GM21717 (cell line): ENCODE results near the gene KLK1.
"Not testable (repeated sequence)": the region's sequence is repeated elsewhere in the genome, so short reads cannot be mapped to it uniquely, and the experiment has no call there.

Source experiments
- ATAC-seq: cut with Tn5 transposase; IDR thresholded peaks from one replicate; pipeline ENCODE4 v1.9.1; 2021; ENCODE audit warnings: mild to moderate bottlenecking, moderate library complexity; ENCODE audit not compliant: unreplicated experiment

KLK1 gene

DNA sequence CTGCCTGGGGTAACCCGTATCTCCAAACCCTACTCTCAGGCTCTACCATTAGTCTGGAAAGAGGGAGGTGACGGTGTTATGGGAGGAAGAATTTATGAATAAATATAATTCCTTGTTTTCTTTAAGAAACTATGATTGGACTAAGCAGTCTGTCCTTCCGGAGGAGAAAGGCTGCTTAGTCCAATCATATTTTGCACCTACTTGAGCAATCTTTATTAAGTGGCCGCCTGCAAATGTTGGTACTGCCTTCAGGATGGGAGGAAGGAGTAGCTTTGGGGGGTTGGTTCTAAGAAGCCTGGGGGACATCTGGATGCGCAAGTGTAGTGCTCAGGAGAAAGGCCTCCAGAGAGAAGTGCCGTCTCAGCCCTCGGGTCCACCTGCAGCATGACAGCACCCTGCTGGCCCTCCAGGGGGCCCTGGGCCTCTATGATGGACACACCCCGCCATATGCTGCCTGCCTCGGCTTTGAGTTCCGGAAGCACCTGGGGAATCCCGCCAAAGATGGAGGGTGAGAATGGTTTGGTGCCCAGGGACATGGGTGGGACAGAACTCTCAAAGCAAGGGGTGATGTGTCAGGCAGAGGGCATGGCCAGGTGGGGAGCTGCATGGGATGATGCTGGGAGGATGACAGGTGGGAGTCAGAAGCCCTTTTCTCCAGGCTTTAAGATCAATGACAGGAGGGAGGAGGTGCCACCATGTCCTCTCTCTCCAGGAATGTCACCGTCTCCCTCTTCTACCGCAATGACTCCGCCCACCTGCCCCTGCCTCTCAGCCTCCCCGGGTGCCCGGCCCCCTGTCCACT lies 29.3 kb downstream of the KLK1 start:
- no peak for ATAC-seq

DNA sequence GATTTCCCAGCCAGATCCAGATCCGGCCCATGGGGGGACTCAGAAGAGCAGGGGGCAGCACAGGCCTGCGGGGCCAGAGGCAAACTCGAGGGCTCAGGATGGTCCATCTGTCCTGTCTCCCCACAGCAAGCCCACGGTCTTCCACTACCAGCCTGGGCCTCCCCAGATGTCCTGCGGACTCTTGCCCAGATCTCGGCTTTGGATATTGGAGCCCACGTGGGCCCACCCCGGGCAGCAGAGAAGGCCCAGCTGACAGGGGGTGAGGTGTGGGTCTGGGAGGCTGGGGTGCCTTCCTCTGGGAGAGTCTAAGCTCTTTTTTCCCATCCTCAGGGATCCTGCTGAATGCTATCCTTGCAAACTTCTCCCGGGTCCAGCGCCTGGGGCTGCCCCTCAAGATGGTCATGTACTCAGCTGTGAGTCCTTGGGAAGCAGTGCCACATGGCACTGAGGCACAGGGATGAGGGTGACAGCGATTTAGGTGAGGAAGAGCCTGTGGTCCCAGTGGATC lies 30.0 kb downstream of the KLK1 start:
- no peak for ATAC-seq

DNA sequence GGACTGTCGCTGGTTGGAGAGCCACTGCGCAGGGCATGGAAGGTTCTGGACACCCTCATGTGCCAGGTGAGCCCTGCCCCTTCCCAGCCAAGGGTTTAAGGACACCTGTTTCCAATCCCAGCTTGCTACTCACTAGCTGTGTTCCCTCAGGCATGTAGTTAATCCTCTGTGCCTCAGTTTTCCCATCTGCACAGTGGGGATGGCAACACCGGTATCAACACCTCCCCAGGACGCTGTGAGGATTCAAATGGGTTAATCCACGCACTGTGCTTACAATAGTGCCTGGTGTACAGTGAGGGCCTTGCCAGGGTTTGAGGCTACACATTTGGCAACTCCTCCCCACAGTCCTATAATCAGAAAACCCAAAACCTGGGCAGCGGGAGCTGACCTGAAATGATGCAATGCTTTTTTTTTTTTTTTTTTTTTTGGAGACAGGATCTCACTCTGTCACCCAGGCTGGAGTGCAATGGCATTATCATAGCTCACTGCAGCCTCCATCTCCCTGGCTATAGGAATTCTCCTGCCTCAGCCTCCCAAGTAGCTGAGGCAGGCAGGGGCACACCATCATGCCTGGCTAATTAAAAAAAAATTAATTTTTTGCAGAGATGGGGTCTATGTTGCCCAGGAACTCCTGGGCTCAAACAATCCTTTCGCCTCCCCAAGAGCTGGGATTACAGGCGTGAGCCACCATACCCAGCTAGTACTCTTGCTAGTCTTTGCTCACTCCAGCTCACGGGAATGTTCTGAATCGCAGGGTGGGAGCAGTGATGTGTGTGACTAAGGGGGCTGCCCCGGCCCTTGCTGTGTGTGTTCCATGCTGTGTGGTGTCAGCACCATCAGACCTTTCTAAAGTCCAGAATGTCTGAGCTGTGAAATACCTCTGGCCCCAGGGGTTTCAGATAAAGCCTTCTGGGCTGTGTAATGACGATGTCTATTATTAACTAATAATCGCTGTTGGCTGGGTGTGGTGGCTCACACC lies 31.0 kb downstream of the KLK1 start:
- ATAC-seq: no peak

DNA sequence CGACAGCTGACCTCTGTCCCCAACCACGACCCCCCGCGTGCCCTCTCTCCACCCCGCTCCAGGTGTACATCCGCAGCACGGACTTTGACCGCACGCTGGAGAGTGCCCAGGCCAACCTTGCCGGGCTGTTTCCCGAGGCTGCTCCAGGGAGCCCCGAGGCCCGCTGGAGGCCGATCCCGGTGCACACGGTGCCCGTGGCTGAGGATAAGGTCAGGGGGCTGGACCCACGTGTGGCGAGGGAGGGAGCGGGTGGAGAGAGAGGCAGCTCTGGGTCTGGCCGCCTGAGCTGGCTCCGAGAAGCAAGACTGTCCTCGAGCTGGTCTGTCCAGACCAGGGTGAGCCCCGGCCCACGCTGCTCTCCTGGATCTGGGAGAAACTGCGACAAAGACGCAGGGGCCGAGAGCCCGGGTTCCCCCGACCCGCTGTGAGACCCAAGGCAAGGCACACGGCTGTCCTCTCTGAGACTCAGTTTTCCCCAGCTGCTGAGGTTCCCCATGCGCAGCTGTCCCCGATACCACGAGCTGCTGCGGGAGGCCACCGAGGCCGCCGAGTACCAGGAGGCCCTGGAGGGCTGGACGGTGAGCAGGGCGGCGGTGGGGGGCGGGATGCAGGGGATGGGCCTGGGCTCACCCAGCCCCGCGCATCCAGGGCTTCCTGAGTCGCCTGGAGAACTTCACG lies 31.9 kb downstream of the KLK1 start:
- ATAC-seq: no peak

DNA sequence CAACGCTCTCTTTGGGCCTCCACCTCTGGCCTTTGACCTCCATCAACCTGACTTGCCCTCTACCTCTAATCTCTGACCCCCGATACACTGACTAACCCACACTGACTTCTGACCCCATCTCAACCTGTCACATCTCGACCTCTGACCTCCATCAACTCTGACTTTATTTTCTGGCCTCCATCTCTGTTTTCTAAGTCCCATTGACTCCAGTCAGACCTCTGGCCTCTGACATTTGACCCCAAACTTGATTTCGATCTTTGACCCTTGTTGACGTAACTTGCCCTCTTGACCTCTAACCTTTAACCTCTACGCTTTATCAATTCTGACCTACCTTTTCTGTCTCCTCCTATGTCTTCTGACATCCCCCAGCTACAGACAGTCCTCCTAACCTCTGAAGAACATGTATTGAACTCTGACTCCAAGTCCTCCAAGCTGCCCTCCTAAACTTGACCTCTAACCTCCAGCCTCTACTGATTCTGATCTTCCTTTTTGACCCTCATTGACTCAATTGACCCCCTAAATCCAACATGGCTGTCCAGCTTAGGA lies 32.6 kb downstream of the KLK1 start:
- ATAC-seq: no peak

DNA sequence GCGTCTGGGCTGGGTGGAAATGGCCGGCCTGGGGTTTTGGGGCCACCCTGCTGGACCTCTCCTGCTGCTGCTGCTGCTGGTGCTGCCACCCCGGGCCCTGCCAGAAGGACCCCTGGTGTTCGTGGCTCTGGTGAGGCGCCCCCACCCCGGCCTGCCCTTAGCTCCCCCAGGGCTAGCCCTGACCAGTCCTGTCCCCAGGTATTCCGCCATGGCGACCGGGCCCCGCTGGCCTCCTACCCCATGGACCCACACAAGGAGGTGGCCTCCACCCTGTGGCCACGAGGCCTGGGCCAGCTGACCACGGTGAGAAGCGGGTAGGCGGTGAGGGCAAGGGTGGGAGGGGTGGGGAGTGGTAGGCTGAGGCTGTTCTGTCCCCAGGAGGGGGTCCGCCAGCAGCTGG lies 33.2 kb downstream of the KLK1 start, which contains the start of gene ACP4:
Gene ACP4, plus strand, starts transcription at position 20 of the 400 bp plus-strand sequence. Its CDS starts 0 bp downstream, at position 20.
- no peak for ATAC-seq

DNA sequence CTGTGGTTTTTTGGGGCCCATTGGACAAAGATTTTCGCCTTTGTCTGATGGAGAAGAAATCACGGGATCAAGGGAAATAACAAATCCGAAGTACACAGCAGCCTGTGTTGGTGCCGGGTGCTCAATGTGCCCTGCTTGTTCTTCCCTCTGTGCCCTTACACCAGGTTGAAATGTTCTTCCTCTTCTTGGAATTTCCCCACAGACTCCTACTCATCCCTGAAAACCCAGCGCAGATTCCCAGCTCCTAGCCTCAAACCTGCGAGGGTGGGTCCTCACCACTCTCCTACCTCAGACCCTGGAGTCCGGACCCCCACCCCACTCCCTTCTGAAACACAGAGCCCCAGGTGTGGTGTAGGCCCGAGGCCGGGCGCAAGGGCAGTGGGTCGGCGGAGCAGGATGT lies 38.3 kb downstream of the KLK1 start:
- no peak for ATAC-seq

DNA sequence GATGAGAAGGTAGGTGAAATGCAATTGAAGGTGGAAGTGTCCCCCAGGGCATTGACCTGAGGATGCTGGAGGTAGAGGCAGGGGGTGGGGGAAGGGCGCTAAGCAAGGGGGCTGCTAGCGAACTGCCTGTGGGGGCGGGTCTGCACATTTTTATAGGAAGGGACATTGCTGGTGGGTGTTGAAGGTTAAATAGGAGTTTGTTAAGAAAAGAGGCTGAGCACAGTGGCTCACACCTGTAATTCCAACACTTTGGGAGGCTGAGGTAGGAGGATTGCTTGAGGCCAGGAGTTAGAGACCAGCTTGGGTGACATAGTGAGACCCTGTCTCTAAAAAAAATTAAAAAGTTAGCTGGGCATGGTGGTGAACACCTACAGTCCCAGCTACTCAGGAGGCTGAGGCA lies 38.9 kb downstream of the KLK1 start:
- ATAC-seq: no peak

DNA sequence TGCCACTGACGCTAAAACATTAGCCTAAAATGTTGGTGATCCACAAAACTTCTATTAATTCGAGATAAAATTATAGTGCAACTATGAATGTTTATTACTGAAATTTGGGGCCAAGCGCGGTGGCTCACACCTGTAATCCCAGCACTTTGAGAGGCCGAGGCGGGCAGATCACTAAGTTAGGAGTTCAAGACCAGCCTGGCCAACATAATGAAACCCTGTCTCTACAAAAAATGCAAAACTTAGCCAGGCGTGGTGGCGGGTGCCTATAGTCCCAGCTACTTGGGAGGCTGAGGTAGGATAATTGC lies 39.8 kb downstream of the KLK1 start:
- ATAC-seq: not testable (repeated sequence)

DNA sequence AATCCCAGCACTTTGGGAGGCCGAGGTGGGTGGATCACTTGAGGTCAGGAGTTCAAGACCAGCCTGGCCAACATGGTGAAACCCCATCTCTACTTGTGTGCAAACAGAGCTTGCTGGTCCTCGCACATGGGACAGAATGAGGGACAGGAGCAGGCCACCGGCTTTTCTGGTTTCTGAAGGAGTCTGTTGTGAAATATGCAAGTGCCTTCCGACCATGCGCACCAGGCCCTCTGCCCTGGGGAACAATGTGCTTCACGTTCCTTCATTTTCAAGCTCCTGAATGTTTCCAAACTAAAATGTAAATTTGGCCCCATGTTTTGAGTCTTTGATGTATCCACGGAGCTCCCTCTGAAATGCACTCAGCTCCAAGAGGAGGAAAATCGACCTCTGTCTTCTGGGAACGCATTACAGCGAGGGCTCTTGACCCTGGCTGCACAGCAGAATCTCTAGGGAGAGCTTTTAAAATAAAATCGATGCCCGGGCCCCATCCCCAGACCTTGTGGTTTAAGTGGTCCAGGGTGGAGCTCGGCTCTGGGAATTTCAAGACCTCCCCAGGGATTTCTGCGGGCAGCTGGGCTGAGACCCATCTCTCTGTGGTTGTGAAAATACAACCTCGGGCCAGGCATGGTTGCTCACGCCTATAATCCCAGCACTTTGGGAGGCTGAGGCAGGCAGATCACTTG lies 42.7 kb downstream of the KLK1 start:
- no peak for ATAC-seq

DNA sequence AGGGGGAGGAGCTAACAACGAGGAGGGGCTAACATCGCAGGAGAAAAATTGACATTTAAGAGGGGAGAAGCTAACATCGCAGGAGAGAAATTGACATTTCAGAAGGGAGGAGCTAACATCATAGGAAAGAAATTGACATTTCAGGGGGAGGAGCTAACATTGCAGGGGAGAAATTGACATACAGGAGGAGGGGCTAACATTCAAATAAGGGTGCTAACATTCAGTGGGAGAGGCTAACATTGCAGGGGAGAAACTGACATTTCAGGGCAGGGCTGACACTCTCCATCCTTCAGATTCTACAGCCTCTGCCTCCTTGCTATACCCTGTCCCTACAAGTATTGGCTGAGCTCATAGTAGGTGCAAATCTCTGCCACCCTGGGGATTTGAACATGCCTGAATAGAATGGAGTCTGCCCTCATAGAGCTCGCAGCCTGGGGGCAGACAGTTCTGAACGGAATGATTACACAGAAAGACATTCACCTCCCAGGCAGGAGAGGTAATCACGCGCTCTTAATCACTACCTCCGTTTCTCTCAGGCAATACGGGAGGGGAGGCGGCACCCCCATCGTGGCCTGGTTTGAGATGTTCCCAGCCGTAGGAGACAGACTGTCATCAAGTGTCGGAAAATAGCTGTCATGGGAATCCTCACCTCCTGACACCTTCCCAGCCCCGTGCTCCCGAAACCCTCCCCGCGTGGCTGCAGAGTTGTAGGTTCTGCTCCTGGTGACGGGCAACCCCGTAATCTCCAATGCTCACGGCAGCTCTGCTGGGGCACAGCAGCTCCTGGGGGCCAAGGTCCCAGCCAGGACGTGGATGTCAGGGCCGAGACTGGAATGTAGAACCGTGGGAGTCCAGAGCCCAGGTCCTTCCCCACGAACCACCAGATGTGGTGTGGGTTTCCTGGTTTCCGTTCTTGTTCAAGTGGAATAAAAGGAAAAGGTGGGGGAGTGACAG lies 43.8 kb downstream of the KLK1 start:
- no peak for ATAC-seq

DNA sequence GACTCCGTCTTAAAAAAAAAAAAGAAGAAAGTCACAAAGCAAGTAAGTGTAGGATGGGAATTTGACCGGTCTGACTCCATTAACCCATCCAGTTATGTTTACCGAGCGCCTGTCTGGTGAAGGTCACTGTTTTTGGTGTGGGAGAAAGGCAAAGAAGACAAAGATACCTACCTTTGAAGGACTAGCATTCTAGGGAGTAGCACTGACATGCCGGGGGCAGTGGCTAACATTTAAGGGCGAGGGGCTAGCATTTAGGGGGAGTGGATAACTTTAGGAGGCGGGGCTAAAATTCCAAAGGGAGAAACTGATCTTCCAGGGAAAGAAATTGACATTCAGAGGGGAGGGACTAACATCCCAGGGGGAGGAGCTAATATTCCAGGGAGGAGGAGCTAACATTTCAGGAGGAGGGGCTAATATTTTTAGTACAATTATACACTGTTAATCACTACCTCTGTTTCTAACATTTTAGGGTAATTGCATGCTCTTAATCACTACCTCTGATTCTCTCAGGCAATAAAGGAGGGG lies 44.6 kb downstream of the KLK1 start:
- ATAC-seq: no peak

DNA sequence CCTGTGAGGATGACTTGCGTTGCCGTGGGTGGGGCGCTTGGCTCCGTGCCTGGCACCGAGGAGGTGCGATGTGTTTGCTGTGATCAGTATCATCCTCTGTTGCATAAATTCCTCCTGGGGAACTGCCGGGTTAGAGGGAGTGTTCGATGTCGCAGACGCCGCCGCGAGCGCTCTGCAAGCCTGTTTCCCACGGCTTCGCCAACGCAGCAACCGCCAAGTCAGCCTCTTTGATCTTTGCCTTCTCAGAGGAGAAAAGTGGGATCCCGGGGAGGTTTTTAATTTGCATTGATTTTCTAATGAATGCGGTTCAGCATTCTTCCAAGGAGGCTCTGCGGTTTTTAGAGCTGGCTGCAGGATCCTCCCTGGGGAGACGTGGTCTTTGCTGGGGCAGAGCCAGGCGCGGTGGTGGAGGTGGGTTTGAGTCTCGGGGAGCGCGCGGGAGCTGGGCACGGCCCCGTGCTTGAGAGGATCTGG lies 45.7 kb downstream of the KLK1 start:
- no peak for ATAC-seq

DNA sequence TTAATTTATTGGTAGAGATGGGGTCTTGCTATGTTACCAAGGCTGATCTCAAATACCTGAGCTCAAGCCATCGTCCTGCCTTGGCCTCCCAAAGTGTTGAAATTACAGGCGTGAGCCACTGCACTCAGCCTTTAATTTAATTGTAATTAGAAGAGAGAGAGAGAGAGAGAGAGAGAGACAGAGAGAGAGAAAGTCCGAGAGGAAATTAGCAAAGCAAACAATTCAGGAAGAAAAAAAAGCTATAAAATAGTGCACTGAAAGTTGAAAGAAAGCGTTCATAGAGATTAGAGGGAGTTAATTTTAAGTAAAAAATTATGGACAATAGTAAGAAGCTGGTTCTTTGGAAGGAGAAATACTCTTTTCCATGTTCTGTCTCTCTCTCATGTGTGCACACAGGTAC lies 46.3 kb downstream of the KLK1 start:
- ATAC-seq: no peak

DNA sequence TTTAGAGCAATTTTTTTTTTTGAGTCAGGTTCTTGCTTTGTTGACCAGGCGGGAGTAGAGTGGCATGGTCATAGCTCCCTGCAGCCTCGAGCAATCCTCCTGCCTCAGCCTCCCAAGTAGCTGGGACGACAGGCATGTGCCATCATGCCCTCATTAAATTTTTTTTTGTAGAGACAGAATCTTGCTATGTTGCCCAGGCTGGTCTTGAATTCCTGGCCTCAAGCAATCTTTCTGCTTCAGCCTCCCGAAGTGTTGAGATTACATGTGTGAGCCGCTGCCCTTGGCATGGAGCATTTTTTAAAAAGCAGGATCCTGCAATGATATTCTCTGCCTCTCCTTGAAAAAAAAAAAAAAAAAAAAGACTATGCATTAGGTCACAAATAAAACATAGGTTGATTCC lies 47.5 kb downstream of the KLK1 start:
- ATAC-seq: no peak

DNA sequence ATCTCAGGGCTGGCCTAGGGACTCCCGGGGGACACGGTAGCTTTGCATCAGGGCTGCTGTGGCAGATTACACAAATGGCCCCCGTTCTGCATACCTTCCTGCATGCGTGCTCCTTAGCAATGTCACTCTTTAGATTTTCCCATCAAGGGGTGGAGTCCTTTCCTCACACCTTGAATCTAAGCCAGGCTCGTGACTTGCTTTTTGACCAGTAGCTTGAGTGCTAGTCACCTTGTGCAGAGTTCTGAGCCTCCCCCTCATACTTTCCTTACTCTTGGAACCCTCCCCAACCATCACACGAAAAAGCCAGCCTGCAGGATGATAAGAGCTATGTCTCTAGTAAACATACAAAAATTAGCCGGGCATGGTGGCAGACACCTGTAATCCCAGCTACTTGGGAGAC lies 50.1 kb downstream of the KLK1 start:
- not testable (repeated sequence) for ATAC-seq

DNA sequence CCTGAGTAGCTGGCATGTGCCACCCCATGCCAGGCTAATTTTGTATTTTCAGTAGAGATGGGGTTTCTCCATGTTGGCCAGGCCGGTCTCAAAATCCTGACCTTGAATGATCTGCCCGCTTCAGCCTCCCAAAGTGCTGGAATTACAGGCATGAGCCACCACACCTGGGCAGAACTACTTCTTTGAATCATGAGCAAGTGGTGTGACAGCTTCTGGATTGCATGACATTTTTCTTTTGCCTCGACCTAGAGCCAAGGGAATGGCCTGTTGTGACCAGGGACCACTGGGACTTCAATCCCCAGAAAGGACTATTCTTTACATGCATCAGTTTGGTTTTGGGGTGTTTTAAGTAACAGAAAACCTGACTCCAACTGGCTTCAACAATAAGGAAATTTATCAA lies 50.7 kb downstream of the KLK1 start:
- ATAC-seq: not testable (repeated sequence)

DNA sequence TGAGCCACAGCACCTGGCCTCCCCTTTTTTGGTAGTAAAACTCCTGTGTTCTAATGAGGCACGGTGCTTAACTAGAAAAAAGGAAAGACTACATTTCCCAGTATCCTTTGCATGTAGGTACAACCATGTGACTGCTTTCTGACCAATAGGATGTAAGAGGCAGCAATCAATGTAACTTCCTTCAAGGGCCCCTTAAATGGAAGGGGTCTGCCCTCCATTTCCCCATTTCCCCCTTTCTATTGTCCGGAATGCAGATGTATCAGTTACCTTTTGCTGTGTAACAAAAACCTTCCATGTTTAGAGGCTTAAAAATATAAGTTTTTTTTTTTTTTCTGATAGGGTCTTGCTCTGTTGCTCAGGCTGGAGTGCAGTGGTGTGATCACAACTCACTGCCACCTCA lies 51.1 kb downstream of the KLK1 start:
- ATAC-seq: no peak

DNA sequence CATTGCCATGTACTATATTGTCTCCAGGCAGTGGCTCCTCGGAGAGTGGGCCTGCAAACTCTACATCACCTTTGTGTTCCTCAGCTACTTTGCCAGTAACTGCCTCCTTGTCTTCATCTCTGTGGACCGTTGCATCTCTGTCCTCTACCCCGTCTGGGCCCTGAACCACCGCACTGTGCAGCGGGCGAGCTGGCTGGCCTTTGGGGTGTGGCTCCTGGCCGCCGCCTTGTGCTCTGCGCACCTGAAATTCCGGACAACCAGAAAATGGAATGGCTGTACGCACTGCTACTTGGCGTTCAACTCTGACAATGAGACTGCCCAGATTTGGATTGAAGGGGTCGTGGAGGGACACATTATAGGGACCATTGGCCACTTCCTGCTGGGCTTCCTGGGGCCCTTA lies 52.7 kb downstream of the KLK1 start:
- ATAC-seq: no peak
